Endodermal cell (in vitro differentiated cells): ENCODE results near the gene RCL1. TPM values are rescaled to one million over a fixed set of nuclear protein-coding genes. Genes with fewer than 3 reads are reported as not detected.

Experiments
- DNase-seq: peaks from one replicate; pipeline ENCODE4 v3.0.0-alpha.2; 2017
- H3K27ac ChIP-seq: 2 replicates; pipeline ENCODE4 v1.5.1; 2013; ENCODE audit warnings: mild to moderate bottlenecking, low read depth, low read length, moderate library complexity
- H3K27me3 ChIP-seq: 2 replicates; pipeline ENCODE4 v1.6.1; 2013; ENCODE audit warnings: mild to moderate bottlenecking, low read length, moderate library complexity; ENCODE audit not compliant: insufficient read depth, control insufficient read depth, poor library complexity, severe bottlenecking
- H3K36me3 ChIP-seq: 2 replicates; pipeline ENCODE4 v1.7.0; 2013; ENCODE audit warnings: mild to moderate bottlenecking, low read length, moderate library complexity; ENCODE audit not compliant: control insufficient read depth, insufficient read depth
- H3K4me1 ChIP-seq: one replicate; pipeline ENCODE4 v1.7.0; 2013; ENCODE audit warnings: low read length; ENCODE audit not compliant: control insufficient read depth, insufficient read depth
- H3K4me3 ChIP-seq: 2 replicates; pipeline ENCODE4 v1.5.1; 2013; ENCODE audit warnings: mild to moderate bottlenecking, low read length, moderate library complexity
- H3K9ac ChIP-seq: 2 replicates; pipeline ENCODE4 v1.6.1; 2013; ENCODE audit warnings: mild to moderate bottlenecking, low read length, moderate library complexity; ENCODE audit not compliant: poor library complexity, severe bottlenecking; ENCODE audit errors: extremely low read depth
- H3K9me3 ChIP-seq: 2 replicates; pipeline ENCODE4 v1.6.1; 2013; ENCODE audit warnings: mild to moderate bottlenecking, low read length, moderate library complexity; ENCODE audit not compliant: control insufficient read depth
- H3K27ac Mint-ChIP-seq: 2 replicates; pipeline ENCODE4 v1.8.0; 2020; ENCODE audit warnings: mixed read lengths
- H3K27me3 Mint-ChIP-seq: 2 replicates; pipeline ENCODE4 v1.8.0; 2021; ENCODE audit warnings: mild to moderate bottlenecking, mixed read lengths; ENCODE audit not compliant: insufficient read depth
- H3K36me3 Mint-ChIP-seq: 2 replicates; pipeline ENCODE4 v1.8.0; 2020; ENCODE audit warnings: low read depth, mixed read lengths
- H3K4me1 Mint-ChIP-seq: 2 replicates; pipeline ENCODE4 v1.8.0; 2020; ENCODE audit warnings: mixed read lengths
- H3K4me3 Mint-ChIP-seq: 2 replicates; pipeline ENCODE4 v1.8.0; 2020; ENCODE audit warnings: mild to moderate bottlenecking, moderate library complexity, mixed read lengths
- H3K9me3 Mint-ChIP-seq: 2 replicates; pipeline ENCODE4 v1.8.0; 2020; ENCODE audit warnings: mild to moderate bottlenecking, mixed read lengths
- CTCF ChIP-seq: fragments of 200-600 bp; sonication (generic); conservative IDR thresholded peaks from 2 replicates; pipeline ENCODE4 v1.5.0; 2021; ENCODE audit warnings: antibody characterized with exemption, mild to moderate bottlenecking
- WGBS, 2 experiments: methylation state at CpG; one replicate each; pipeline versions ENCODE4 v1.1.5 to v1.1.7; 2013; ENCODE audit warnings: missing lambda C conversion rate in 2 of 2, mixed read lengths in 1 of 2; ENCODE audit not compliant: insufficient coverage in 1 of 2, insufficient read length in 1 of 2; 5-methylcytosine and 5-hydroxymethylcytosine counted together
- total RNA-seq, 2 donors: library from RNA; stranded (reverse); fragmentation: NEBNext Ultra II Directional in 1 of 2; extraction: Animal tissue kit (Norgen Biotek cat#: 25700) in 1 of 2; gene quantifications; 2 replicates in 1 of 2; 3 replicates in 1 of 2; pipeline ENCODE4 v1.2.1, GENCODE V29; 2021

Gene RCL1
- total RNA-seq, 2 donors from 2014 or later: 13.2 to 18.6 TPM

DNA sequence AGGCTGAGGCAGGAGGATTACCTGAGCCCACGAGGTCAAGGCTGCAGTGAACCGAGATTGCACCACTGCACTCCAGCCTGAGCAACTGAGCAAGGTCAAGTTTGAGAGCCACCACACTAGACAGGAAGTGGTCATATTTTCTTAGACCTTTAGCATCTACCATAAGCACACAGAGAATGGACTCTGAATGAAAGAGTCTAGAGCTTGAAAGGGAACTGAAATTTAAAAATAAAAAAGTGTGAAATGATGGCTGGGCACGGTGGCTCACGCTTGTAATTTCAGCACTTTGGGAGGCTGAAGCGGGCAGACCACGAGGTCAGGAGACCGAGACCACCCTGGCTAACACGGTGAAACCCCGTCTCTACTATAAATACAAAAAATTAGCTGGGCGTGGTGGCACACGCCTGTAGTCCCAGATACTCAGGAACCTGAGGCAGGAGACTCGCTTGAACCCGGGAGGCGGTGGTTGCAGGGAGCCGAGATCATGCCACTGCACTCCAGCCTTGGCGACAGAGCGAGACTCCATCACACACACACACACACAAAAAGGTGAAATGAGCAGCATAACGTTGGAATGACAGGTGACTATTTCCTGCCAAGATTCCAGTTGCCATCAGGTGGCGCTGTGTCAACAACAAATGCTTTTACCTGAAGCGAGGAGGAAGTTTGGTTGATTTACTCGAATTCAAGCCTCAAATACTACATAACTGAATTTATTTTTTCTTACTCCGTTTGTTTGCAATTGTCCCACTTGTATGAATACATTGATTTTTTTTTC lies 30.4 kb upstream of the RCL1 start:
- H3K4me3 Mint-ChIP-seq: no peak overlapping the region
- no peaks in the 10 kb centered on the region for H3K9me3 Mint-ChIP-seq
- Histone ChIP-seq H3K27ac (no peak overlapping the region), H3K9ac (no peak overlapping the region), H3K9me3 (no peaks in the 10 kb centered on the region), H3K36me3 (no peaks in the 10 kb centered on the region), H3K4me1 (no peaks in the 10 kb centered on the region), H3K27me3 (no peaks in the 10 kb centered on the region), H3K4me3 (no peak overlapping the region)
- H3K27me3 Mint-ChIP-seq: peaks cover 11% of the 10 kb centered on the region
- no peaks in the 10 kb centered on the region for H3K36me3 Mint-ChIP-seq
- TF ChIP-seq CTCF: peak; percentile 92
- WGBS, 2 experiments: 46 to 52% methylated on average over 7 to 22 of the region's 22 CpGs
- peaks cover 23% of the 10 kb centered on the region for H3K4me1 Mint-ChIP-seq
- peak; percentile 92 for DNase-seq
- no peak overlapping the region for H3K27ac Mint-ChIP-seq

- no peak overlapping the region for H3K27ac ChIP-seq
- DNase-seq: peak; percentile 89
- peaks cover 11% of the 10 kb centered on the region for H3K27me3 Mint-ChIP-seq
- H3K27me3 ChIP-seq: no peaks in the 10 kb centered on the region
- no peaks in the 10 kb centered on the region for H3K9me3 ChIP-seq
- H3K36me3 Mint-ChIP-seq: no peaks in the 10 kb centered on the region
- H3K4me3 Mint-ChIP-seq: no peak overlapping the region
- WGBS, 2 experiments: 44 to 51% methylated on average over 4 to 14 of the region's 14 CpGs
- H3K4me1 Mint-ChIP-seq: peaks cover 16% of the 10 kb centered on the region
- H3K4me3 ChIP-seq: no peak overlapping the region
- no peak overlapping the region for H3K9ac ChIP-seq
- TF ChIP-seq CTCF: no peak
- H3K4me1 ChIP-seq: no peaks in the 10 kb centered on the region
- no peaks in the 10 kb centered on the region for H3K36me3 ChIP-seq
- no peaks in the 10 kb centered on the region for H3K9me3 Mint-ChIP-seq
- H3K27ac Mint-ChIP-seq: no peak overlapping the region
Measured at GRCh38 chr9:4762886-4763541, 29.7 kb upstream of the RCL1 start.

DNA sequence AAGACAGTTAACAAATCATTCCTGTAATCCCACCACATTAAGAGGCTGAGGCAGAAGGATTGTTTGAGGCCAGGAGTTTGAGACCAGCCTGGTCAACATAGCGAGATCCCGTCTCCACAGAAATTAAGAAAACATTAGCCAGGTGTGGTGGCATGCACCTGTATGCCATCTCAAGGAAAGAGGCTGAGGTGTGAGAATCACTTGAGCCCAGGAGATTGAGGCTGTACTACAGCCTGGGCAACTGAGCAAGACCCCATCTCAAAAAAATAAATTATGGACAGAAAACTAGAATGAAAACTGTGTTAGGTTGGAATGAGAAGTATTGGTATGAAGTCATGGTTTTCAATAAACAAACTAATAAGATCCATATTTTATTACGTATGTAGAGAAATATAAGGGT lies 28.7 kb upstream of the RCL1 start:
- Histone ChIP-seq H3K9me3 (no peaks in the 10 kb centered on the region), H3K9ac (no peak overlapping the region), H3K36me3 (no peaks in the 10 kb centered on the region), H3K4me1 (no peaks in the 10 kb centered on the region), H3K27ac (no peak overlapping the region), H3K27me3 (no peaks in the 10 kb centered on the region), H3K4me3 (no peak overlapping the region)
- DNase-seq: no peak
- Mint-ChIP-seq H3K27me3 (peaks cover 11% of the 10 kb centered on the region), H3K9me3 (no peaks in the 10 kb centered on the region), H3K4me1 (peaks cover 11% of the 10 kb centered on the region), H3K36me3 (no peaks in the 10 kb centered on the region), H3K27ac (no peak overlapping the region), H3K4me3 (no peak overlapping the region)
- 60 to 88% methylated on average over 1 to 2 of the region's 3 CpGs for WGBS, 2 experiments
- TF ChIP-seq CTCF: no peak
